Measurements from ENCODE around the gene CPED1. TPM values are rescaled to one million over a fixed set of nuclear protein-coding genes. Genes with fewer than 3 reads are reported as not detected.

The CPED1 gene
- total RNA-seq, 1 experiment from 2014 or later = 1.8 TPM

GRCh38 chr7:121160150-121161008 is 171.9 kb downstream of the CPED1 start:
- no peaks in the 10 kb centered on the region for H3K4me1 ChIP-seq (ENCODE audit: insufficient read depth, low read length)
- H3K4me3 ChIP-seq (ENCODE audit: low read length) = no peak overlapping the region
- H3K9me3 ChIP-seq (ENCODE audit: low read length) = no peaks in the 10 kb centered on the region
- H3K79me2 ChIP-seq (ENCODE audit: low read length) = no peaks in the 10 kb centered on the region
- intact Hi-C loops (cut with micrococcal nuclease) = no loop called here
- H3K4me2 ChIP-seq (ENCODE audit: low read length) = no peak overlapping the region
- H4K20me1 ChIP-seq (ENCODE audit: low read length) = no peaks in the 10 kb centered on the region
- H3K27me3 ChIP-seq (ENCODE audit: low read length) = no peaks in the 10 kb centered on the region
- ATAC-seq (no peak), DNase-seq (no peak)
- POLR2A ChIA-PET (ENCODE audit: unreplicated experiment) = no interaction called here
- H2AFZ ChIP-seq (ENCODE audit: low read length) = no peak overlapping the region
- no peak overlapping the region for H3K27ac ChIP-seq (ENCODE audit: low read length)
- no peaks in the 10 kb centered on the region for H3K36me3 ChIP-seq (ENCODE audit: low read depth, low read length)
- CTCF ChIA-PET = no interaction called here
- H3F3A ChIP-seq (ENCODE audit: low read length, unreplicated experiment) = no peaks in the 10 kb centered on the region
- TF ChIP-seq EZH2 (IDR thresholded peaks at IDR 0.05; ENCODE audit: low read length, unreplicated experiment) (no peak), EZH2phosphoT487 (IDR thresholded peaks at IDR 0.05; ENCODE audit: borderline replicate concordance, low read length) (no peak), CTCF (conservative IDR thresholded peaks at IDR 0.05; ENCODE audit: low read depth, low read length) (no peak)
- H3K9ac ChIP-seq (ENCODE audit: low read length) = no peak overlapping the region
- BruUV-seq (replicated peaks) = no TSS peak
- H3K9me2 ChIP-seq (replicated peaks; ENCODE audit: low read length) = no peaks in the 10 kb centered on the region

- ChIA-PET CTCF (interaction anchor here (0.9 kb wide), 1 partner anchor 27 kb away, joined by 3 read pairs; no protein-coding TSS in a partner anchor), POLR2A (ENCODE audit: unreplicated experiment) (no interaction called here)
- H3K9ac ChIP-seq (ENCODE audit: low read length) = no peak overlapping the region
- ATAC-seq (peak; percentile 48; the same call in 1 of the 2 replicates), DNase-seq (no peak)
- BruUV-seq (replicated peaks) = no TSS peak
- no peaks in the 10 kb centered on the region for H3K9me2 ChIP-seq (replicated peaks; ENCODE audit: low read length)
- TF ChIP-seq EZH2 (IDR thresholded peaks at IDR 0.05; ENCODE audit: low read length, unreplicated experiment) (no peak), EZH2phosphoT487 (IDR thresholded peaks at IDR 0.05; ENCODE audit: borderline replicate concordance, low read length) (no peak), CTCF (conservative IDR thresholded peaks at IDR 0.05; ENCODE audit: low read depth, low read length) (no peak; the same call in 1 of the 2 replicates)
- H3K4me1 ChIP-seq (ENCODE audit: insufficient read depth, low read length) = no peaks in the 10 kb centered on the region
- no peak overlapping the region for H2AFZ ChIP-seq (ENCODE audit: low read length)
- H3K4me3 ChIP-seq (ENCODE audit: low read length) = no peak overlapping the region
- H3K9me3 ChIP-seq (ENCODE audit: low read length) = no peaks in the 10 kb centered on the region
- no peak overlapping the region for H3K4me2 ChIP-seq (ENCODE audit: low read length)
- H3K27me3 ChIP-seq (ENCODE audit: low read length) = no peaks in the 10 kb centered on the region
- H3F3A ChIP-seq (ENCODE audit: low read length, unreplicated experiment) = no peaks in the 10 kb centered on the region
- H3K27ac ChIP-seq (ENCODE audit: low read length) = no peak overlapping the region
- H3K79me2 ChIP-seq (ENCODE audit: low read length) = no peaks in the 10 kb centered on the region
- H3K36me3 ChIP-seq (ENCODE audit: low read depth, low read length) = no peaks in the 10 kb centered on the region
- H4K20me1 ChIP-seq (ENCODE audit: low read length) = no peaks in the 10 kb centered on the region
- intact Hi-C loops (cut with micrococcal nuclease) = loop anchor here (1.0 kb wide), 1 partner anchor 174 kb away; no protein-coding TSS in a partner anchor
Measured at GRCh38 chr7:121163699-121164098, 175.2 kb downstream of the CPED1 start.

- Histone ChIP-seq H3K4me3 (ENCODE audit: low read length) (no peak overlapping the region), H2AFZ (ENCODE audit: low read length) (no peak overlapping the region), H3K36me3 (ENCODE audit: low read depth, low read length) (no peaks in the 10 kb centered on the region), H3K27me3 (ENCODE audit: low read length) (no peaks in the 10 kb centered on the region), H3K27ac (ENCODE audit: low read length) (no peak overlapping the region), H4K20me1 (ENCODE audit: low read length) (no peaks in the 10 kb centered on the region), H3K9me3 (ENCODE audit: low read length) (no peaks in the 10 kb centered on the region), H3F3A (ENCODE audit: low read length, unreplicated experiment) (no peaks in the 10 kb centered on the region), H3K9me2 (replicated peaks; ENCODE audit: low read length) (no peaks in the 10 kb centered on the region), H3K79me2 (ENCODE audit: low read length) (no peaks in the 10 kb centered on the region), H3K4me2 (ENCODE audit: low read length) (no peak overlapping the region), H3K4me1 (ENCODE audit: insufficient read depth, low read length) (no peaks in the 10 kb centered on the region), H3K9ac (ENCODE audit: low read length) (no peak overlapping the region)
- POLR2A ChIA-PET (ENCODE audit: unreplicated experiment) = no interaction called here
- intact Hi-C loops (cut with micrococcal nuclease) = no loop called here
- TF ChIP-seq EZH2phosphoT487 (IDR thresholded peaks at IDR 0.05; ENCODE audit: borderline replicate concordance, low read length) (no peak), EZH2 (IDR thresholded peaks at IDR 0.05; ENCODE audit: low read length, unreplicated experiment) (no peak), CTCF (conservative IDR thresholded peaks at IDR 0.05; ENCODE audit: low read depth, low read length) (no peak)
- CTCF ChIA-PET = no interaction called here
- no peak for DNase-seq
- BruUV-seq (replicated peaks) = no TSS peak
- ATAC-seq = no peak
Measured at GRCh38 chr7:121164247-121164646, 175.7 kb downstream of the CPED1 start.

Data from PC-3 (cell line).